Cardiac fibroblast (primary cell): ENCODE results near the gene KRTAP10-9.
"Not testable (repeated sequence)": the region's sequence is repeated elsewhere in the genome, so short reads cannot be mapped to it uniquely, and the experiment has no call there.

Experiments
- DNase-seq, 2 donors: peaks; one replicate each; pipeline versions ENCODE4 v3.0.0 to v3.0.0-alpha.2; 2010; ENCODE audit warnings: low read depth in 2 of 2
- H3K4me3 ChIP-seq, 2 donors: replicated peaks in 1 of 2; 1 replicate in 1 of 2; 2 replicates in 1 of 2; pipeline ENCODE4 v1.5.1; 2011; ENCODE audit warnings: low read depth in 2 of 2, low read length in 2 of 2, mild to moderate bottlenecking in 2 of 2, moderate library complexity in 1 of 2
- CTCF ChIP-seq: IDR thresholded peaks from one replicate; pipeline ENCODE4 v1.5.1; 2011; ENCODE audit warnings: low read depth, mild to moderate bottlenecking, low read length, inconsistent platforms

Gene KRTAP10-9

GRCh38 chr21:44618909-44619308 lies 8.0 kb upstream of the KRTAP10-9 start:
- no peak for DNase-seq
- no peak overlapping the region for H3K4me3 ChIP-seq
- TF ChIP-seq CTCF = no peak

- H3K4me3 ChIP-seq = no peak overlapping the region
- DNase-seq = no peak
- TF ChIP-seq CTCF = no peak
Observed at GRCh38 chr21:44619886-44620285, 7.0 kb upstream of the KRTAP10-9 start.

GRCh38 chr21:44623575-44623974 lies 3.3 kb upstream of the KRTAP10-9 start:
- no peak for TF ChIP-seq CTCF
- no peak overlapping the region for H3K4me3 ChIP-seq
- DNase-seq = no peak

- no peak for TF ChIP-seq CTCF
- DNase-seq = no peak
Observed at GRCh38 chr21:44625756-44626155, 1.1 kb upstream of the KRTAP10-9 start.

GRCh38 chr21:44626262-44626661 lies 631 bp upstream of the KRTAP10-9 start:
- DNase-seq = no peak

More at GRCh38 chr21:44625756-44626155, 1.1 kb upstream of the KRTAP10-9 start:
- no peak overlapping the region for H3K4me3 ChIP-seq

GRCh38 chr21:44627181-44627822 lies 409 bp downstream of the KRTAP10-9 start:
- H3K4me3 ChIP-seq, DNase-seq: not testable (repeated sequence)

More at GRCh38 chr21:44626262-44626661, 631 bp upstream of the KRTAP10-9 start:
- no peak for TF ChIP-seq CTCF
- H3K4me3 ChIP-seq = no peak overlapping the region

- not testable (repeated sequence) for DNase-seq, H3K4me3 ChIP-seq
Observed at GRCh38 chr21:44627831-44628233, 939 bp downstream of the KRTAP10-9 start.

- DNase-seq = no peak
- TF ChIP-seq CTCF = no peak
- H3K4me3 ChIP-seq = no peak overlapping the region
Observed at GRCh38 chr21:44628707-44629391, 2.0 kb downstream of the KRTAP10-9 start.
